HG03432 (cell line): ENCODE measurements around the gene BCL2.
A peak's percentile ranks its signal among the peaks of the same experiment; 100 is the strongest.

Source experiments
- ATAC-seq: cut with Tn5 transposase; IDR thresholded peaks from one replicate; pipeline ENCODE4 v1.9.1; 2021; ENCODE audit warnings: mild to moderate bottlenecking, moderate library complexity; ENCODE audit not compliant: unreplicated experiment

The BCL2 gene

GRCh38 chr18:63147973-63148372 lies 171.6 kb downstream of the BCL2 start:
- no peak for ATAC-seq

GRCh38 chr18:63146828-63147409 lies 172.7 kb downstream of the BCL2 start:
- ATAC-seq, result peak; percentile 27

DNA sequence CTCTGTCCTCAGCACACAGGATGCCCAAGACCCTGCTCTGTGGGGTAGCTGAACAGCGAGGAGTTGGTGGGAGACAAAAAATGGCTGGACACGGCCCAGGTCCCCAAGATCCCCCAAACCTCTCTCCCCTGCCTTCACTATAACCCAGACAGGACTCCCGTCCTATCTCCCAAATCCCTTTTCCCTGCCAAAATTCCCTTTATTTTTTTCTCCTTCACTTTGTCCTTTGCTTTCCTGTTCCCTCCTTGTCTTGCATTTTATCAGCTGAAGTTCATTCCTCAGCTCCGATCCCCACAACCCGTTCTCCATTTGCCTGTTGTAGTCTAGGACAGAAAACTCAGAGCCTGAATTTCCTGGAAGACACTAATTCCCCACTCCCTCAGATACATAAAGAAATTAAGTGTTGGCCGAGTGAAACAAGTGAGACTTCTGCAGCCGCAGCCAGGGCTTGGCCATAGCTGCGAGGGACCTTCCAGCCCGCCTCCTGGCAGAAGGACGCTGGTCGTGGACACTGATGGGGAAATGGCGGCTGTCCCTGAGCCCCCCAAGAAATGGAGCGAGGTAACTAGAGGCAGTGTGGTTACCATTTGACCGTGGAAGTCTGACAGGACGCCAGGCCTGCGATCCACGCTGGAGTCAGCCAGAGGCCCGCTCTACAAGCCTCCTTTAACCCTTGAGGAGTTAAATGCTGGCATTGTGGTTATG lies 173.6 kb downstream of the BCL2 start:
- ATAC-seq, result no peak

- ATAC-seq, result no peak
Measured at GRCh38 chr18:63145166-63145850, 174.3 kb downstream of the BCL2 start.

DNA sequence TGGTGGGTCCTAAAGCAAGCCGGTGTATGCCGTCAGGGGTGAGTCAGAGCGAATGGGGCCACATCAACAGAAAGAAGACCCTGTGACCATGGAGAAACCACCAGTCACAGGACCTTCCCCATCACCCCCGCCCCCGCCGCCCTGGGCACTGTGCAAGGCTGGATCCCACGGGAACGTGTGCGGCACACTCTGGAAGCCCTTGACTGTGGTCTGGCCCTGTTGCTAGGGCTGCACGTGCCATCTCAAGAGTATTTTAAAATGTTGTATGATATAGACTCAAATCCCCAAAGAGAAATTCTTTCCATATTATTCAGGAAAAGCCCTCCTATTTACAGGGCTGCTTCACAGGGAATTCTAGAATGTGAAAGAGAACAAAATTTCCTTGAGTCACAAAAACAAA lies 174.8 kb downstream of the BCL2 start:
- ATAC-seq, result no peak

DNA sequence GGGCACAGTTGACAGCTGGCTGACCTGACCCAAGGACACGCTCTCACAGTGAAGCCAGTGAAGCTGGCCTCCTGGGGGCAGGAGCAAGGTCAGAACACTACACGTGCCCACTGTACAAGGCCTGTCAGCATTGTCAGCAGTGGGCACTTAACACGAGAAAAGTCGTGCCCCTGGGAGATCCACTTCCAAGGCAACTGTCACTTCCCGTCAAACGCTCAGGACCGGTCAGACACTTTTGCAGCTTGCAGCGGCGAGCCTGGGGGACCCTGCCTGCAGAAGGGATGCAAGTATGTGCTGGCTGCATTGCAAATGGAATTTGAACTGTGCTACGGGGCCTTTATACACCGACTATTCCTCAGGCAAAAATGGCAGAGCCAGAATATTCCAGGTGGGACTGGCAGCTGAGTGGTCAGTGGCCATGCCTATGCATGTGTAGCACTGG lies 176.2 kb downstream of the BCL2 start:
- ATAC-seq, result no peak

DNA sequence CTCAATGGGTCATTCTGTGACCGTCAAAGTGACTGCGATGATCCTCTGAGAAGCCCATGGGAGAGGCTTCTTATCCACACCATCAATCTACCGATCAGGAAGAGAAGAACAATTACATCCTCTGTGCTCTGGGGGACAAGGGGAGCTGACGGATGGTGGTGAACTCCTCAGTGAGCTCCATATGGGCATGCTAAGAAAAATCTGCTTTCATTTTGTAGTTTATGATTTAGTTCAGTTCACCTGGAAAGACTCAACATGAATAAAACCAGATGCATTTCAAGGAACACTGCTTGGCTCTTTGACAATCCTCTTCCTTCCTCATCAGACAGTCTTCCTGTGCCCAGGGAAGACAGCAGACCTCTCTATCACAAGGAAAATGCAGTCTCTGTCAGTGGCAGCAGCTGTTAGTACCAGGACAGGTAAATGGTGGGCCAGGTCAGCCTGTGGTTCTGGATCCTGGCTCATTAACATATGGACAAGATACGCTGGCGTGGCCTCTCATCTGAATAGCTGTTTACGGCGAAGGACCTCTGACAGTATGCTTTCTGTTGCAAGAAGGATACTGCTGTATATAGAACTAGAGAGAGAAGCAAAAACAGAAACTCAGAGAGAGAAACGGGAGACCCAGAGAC lies 176.9 kb downstream of the BCL2 start:
- ATAC-seq, result no peak

- peak; percentile 57 for ATAC-seq
Measured at GRCh38 chr18:63141778-63142176, 177.8 kb downstream of the BCL2 start.

GRCh38 chr18:63140997-63141777 lies 178.4 kb downstream of the BCL2 start:
- ATAC-seq, result no peak

- no peak for ATAC-seq
Measured at GRCh38 chr18:63140038-63140450, 179.5 kb downstream of the BCL2 start.

GRCh38 chr18:63138436-63139340 lies 180.9 kb downstream of the BCL2 start:
- peak; percentile 56 for ATAC-seq

DNA sequence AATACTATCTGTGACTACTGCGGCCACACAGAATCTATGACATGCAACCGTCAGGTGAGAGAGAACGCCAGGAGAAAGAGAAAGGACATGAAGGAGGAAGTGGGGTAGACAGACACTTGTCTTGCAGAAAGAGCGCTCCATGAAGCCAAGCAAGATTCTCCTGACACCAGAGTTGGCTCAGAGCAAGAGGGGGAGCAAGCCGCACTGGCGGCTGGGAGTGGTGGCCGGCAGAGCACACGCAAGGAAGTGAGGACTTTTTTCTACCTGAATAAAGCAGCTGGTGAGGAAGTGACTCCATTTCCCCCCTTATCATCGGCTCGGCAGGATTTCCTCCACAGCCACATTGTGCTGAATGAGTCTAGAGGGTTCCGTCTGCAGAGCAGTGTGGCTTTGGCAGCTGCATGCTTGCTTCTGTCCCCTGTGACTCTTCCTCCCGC lies 181.6 kb downstream of the BCL2 start:
- ATAC-seq, result no peak

GRCh38 chr18:63135101-63135500 lies 184.5 kb downstream of the BCL2 start:
- ATAC-seq, result no peak

DNA sequence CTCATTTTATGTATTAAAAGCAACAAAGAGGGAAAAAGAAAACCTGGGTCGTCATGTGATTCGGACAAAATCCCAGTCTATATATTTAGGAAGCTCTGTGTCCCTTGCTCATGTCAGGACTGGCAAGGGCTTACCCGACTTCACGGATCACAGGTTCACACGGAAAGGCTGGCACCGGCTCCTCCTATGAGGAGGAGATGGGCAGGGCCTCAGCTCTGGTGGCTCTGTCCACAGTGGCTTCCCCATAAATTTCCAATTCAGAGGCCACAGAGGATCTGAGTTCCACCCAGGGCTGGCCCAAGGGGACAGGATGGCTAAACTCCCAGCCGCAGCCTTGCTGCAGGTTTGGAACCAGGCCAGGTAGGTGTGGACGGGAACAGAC lies 186.8 kb downstream of the BCL2 start:
- no peak for ATAC-seq

GRCh38 chr18:63131959-63132818 lies 187.4 kb downstream of the BCL2 start:
- ATAC-seq, result no peak

DNA sequence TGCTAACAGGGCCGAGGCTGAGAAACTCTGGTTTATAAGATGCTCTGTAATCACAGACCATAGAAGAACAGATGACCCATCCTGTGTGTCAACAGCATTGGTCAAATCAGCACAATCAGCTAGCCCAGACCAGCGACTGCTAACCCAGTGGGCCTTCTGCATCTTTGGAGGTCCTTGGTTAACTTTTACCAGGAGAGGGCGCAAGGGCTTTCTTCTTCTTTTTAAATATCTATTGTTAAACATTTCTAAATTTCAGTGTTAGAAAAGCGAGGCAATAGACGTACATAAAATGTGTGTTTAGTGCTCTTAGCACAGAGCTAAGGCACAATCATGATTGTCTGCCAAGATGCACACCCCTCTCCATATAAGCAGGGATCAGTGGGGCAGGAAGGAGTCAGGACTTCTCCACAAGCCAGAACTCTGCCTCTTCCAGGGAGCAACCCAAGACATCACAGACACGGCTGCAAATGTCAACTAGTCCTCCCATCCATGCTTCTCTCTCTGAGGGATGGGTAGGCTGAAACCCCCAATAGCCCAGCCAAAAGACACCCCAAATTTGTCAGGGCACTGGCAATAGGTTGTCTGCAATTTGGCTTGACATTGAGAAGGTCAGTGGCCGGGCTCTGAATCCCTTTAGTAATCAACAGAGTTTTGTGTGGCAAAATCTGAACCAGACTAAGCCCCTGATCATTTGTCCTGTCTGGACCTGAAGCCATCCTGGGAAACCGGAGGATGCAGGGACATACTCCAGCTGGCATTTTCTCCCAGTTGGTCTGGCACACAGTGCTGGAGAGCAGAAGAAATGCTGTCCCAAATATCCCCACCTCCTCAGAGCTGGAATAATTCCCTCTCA lies 188.2 kb downstream of the BCL2 start:
- peak; percentile 46 for ATAC-seq

DNA sequence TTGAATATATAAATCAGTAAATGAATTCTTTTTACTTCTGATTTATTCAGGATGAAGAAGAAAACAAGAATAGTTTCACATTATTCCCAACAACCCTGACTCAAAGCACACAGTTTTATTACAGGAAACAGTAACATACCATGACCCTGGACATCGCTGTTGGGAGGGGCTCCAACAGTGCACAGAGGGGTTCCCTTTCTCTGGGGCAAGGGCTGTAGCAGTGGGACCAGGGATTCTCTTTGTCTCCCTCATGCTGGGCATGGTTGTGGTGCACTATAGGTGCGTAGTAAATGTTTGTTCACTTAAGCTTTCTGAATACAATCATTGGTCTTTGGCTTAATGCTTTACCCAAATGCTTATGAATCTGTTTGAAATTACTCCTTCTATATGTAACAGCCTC lies 189.4 kb downstream of the BCL2 start:
- ATAC-seq, result no peak
